ENCODE measurements around the gene PHKB. TPM values are rescaled to one million over a fixed set of nuclear protein-coding genes. Genes with fewer than 3 reads are reported as not detected.

Gene PHKB
- total and polyA plus RNA-seq, 2 donors (not counting 1 experiment from before 2014, with no cell fraction given): 50.4 to 223 TPM

DNA sequence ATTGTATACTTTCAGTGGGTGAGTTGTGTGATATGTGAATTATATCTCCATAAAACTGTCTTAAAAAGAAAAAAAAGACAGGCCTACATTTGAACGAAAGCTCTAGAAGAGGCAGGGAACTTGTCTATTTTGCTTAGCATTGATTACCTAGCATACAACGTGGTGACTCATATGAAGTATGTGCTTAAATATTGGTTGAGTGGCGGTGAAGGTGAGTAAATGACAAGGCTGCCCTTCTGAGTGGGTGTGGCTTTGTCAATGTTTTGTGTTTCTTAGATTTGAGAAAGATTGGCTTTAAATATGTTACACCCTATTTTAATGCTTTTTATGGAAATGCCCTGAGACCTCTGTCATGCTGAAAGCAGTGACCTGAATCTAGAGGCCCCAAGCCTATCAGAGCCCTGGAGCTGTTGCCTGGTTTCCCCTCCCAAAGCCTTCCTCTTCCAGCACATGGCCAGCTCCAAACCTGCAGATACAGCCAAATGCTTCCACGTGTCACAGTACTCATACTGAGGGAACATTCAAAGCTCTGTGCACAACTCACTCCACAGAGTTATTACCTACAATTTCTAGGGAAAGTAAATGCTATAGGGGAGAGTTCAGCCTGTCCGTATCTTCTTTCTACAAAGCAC lies 260.0 kb downstream of the PHKB start:
- intact Hi-C loops (cut with micrococcal nuclease): no loop called here
- Histone ChIP-seq H3K27me3 (replicated peaks in 1 of 4; ENCODE audit: control extremely low read depth in 1 of 4, control insufficient read depth in 3 of 4, insufficient read depth in 4 of 4, low read length in 3 of 4) (peaks cover 0 to 2% (median 0%) of the 10 kb centered on the region in 4 experiments), H3K4me2 (replicated peaks; ENCODE audit: low read depth, low read length, poor library complexity, severe bottlenecking) (no peak overlapping the region), H3K4me1 (ENCODE audit: control insufficient read depth in 2 of 2, insufficient read depth in 2 of 2, low read length in 2 of 2) (no peaks in the 10 kb centered on the region), H3K79me2 (ENCODE audit: control insufficient read depth, insufficient read depth, low read length) (no peaks in the 10 kb centered on the region), H3K4me3 (ENCODE audit: control extremely low read depth in 1 of 5, extremely low read depth in 1 of 5, insufficient read depth in 1 of 5, low read depth in 2 of 5, low read length in 4 of 5) (no peak overlapping the region), H3K27ac (ENCODE audit: low read length in 2 of 2) (no peak overlapping the region), H2AFZ (ENCODE audit: insufficient read depth, low read depth, low read length, poor library complexity, severe bottlenecking) (no peak overlapping the region), H3K9me3 (ENCODE audit: control extremely low read depth in 1 of 3, control insufficient read depth in 2 of 3, insufficient read depth in 1 of 3, low read length in 2 of 3) (no peaks in the 10 kb centered on the region), H4K20me1 (ENCODE audit: control insufficient read depth, insufficient read depth, low read length, poor library complexity, severe bottlenecking) (no peaks in the 10 kb centered on the region), H3K36me3 (replicated peaks in 1 of 2; ENCODE audit: control extremely low read depth in 1 of 2, control insufficient read depth in 1 of 2, extremely low read depth in 1 of 2, insufficient read depth in 2 of 2, low read length in 1 of 2) (no peaks in the 10 kb centered on the region), H3K9ac (ENCODE audit: low read length) (no peak overlapping the region)
- TF ChIP-seq, protein P1, sequence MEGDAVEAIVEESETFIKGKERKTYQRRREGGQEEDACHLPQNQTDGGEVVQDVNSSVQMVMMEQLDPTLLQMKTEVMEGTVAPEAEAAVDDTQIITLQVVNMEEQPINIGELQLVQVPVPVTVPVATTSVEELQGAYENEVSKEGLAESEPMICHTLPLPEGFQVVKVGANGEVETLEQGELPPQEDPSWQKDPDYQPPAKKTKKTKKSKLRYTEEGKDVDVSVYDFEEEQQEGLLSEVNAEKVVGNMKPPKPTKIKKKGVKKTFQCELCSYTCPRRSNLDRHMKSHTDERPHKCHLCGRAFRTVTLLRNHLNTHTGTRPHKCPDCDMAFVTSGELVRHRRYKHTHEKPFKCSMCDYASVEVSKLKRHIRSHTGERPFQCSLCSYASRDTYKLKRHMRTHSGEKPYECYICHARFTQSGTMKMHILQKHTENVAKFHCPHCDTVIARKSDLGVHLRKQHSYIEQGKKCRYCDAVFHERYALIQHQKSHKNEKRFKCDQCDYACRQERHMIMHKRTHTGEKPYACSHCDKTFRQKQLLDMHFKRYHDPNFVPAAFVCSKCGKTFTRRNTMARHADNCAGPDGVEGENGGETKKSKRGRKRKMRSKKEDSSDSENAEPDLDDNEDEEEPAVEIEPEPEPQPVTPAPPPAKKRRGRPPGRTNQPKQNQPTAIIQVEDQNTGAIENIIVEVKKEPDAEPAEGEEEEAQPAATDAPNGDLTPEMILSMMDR (IDR thresholded peaks at IDR 0.05): no peak
- no peak for TF ChIP-seq EZH2 (IDR thresholded peaks at IDR 0.05; ENCODE audit: borderline replicate concordance, insufficient read depth, low read depth, low read length, poor library complexity, severe bottlenecking)
- DNase-seq: no peak
- Mint-ChIP-seq H3K27me3 (peaks cover 4% of the 10 kb centered on the region), H3K4me1 (no peaks in the 10 kb centered on the region), H3K4me3 (no peak overlapping the region), H3K9me3 (ENCODE audit: insufficient read depth) (no peaks in the 10 kb centered on the region), H3K27ac (no peak overlapping the region)
- WGBS (ENCODE audit: insufficient coverage): 92% methylated on average over 3 of the region's 5 CpGs
- ATAC-seq (ENCODE audit: low read depth): no peak
- POLR2A ChIA-PET: no interaction called here
- CTCF ChIA-PET: no interaction called here

- DNase-seq (no peak), ATAC-seq (ENCODE audit: low read depth) (no peak)
- no peaks in the 10 kb centered on the region for H3K36me3 ChIP-seq (replicated peaks in 1 of 2; ENCODE audit: control extremely low read depth in 1 of 2, control insufficient read depth in 1 of 2, extremely low read depth in 1 of 2, insufficient read depth in 2 of 2, low read length in 1 of 2)
- no peak overlapping the region for H3K4me3 ChIP-seq (ENCODE audit: control extremely low read depth in 1 of 5, extremely low read depth in 1 of 5, insufficient read depth in 1 of 5, low read depth in 2 of 5, low read length in 4 of 5)
- H3K9ac ChIP-seq (ENCODE audit: low read length): no peak overlapping the region
- Mint-ChIP-seq H3K27me3 (peaks cover 4% of the 10 kb centered on the region), H3K4me1 (no peaks in the 10 kb centered on the region), H3K4me3 (no peak overlapping the region), H3K27ac (no peak overlapping the region), H3K9me3 (ENCODE audit: insufficient read depth) (no peaks in the 10 kb centered on the region)
- H3K4me2 ChIP-seq (replicated peaks; ENCODE audit: low read depth, low read length, poor library complexity, severe bottlenecking): no peak overlapping the region
- no peak overlapping the region for H3K27ac ChIP-seq (ENCODE audit: low read length in 2 of 2)
- H2AFZ ChIP-seq (ENCODE audit: insufficient read depth, low read depth, low read length, poor library complexity, severe bottlenecking): no peak overlapping the region
- no peak for TF ChIP-seq EZH2 (IDR thresholded peaks at IDR 0.05; ENCODE audit: borderline replicate concordance, insufficient read depth, low read depth, low read length, poor library complexity, severe bottlenecking)
- TF ChIP-seq, protein P1 (IDR thresholded peaks at IDR 0.05): no peak
- H3K4me1 ChIP-seq (ENCODE audit: control insufficient read depth in 2 of 2, insufficient read depth in 2 of 2, low read length in 2 of 2): no peaks in the 10 kb centered on the region
- WGBS (ENCODE audit: insufficient coverage): 83% methylated on average over 2 of the region's 4 CpGs
- ChIA-PET CTCF (no interaction called here), POLR2A (no interaction called here)
- intact Hi-C loops (cut with micrococcal nuclease): no loop called here
- H3K9me3 ChIP-seq (ENCODE audit: control extremely low read depth in 1 of 3, control insufficient read depth in 2 of 3, insufficient read depth in 1 of 3, low read length in 2 of 3): no peaks in the 10 kb centered on the region
- H3K79me2 ChIP-seq (ENCODE audit: control insufficient read depth, insufficient read depth, low read length): no peaks in the 10 kb centered on the region
- no peaks in the 10 kb centered on the region for H4K20me1 ChIP-seq (ENCODE audit: control insufficient read depth, insufficient read depth, low read length, poor library complexity, severe bottlenecking)
- peaks cover 0 to 2% (median 0%) of the 10 kb centered on the region in 4 experiments for H3K27me3 ChIP-seq (replicated peaks in 1 of 4; ENCODE audit: control extremely low read depth in 1 of 4, control insufficient read depth in 3 of 4, insufficient read depth in 4 of 4, low read length in 3 of 4)
Measured at GRCh38 chr16:47722046-47722445, 260.9 kb downstream of the PHKB start.

Data from B cell (primary cell).